Astrocyte of the cerebellum (primary cell): ENCODE results near the gene PDE2A.

Experiments
- DNase-seq: peaks from one replicate; pipeline ENCODE4 v3.0.0-alpha.2; 2011; ENCODE audit warnings: low read depth
- H3K4me3 ChIP-seq: 2 replicates; pipeline ENCODE4 v1.5.1; 2011; ENCODE audit warnings: mild to moderate bottlenecking, low read depth, low read length, moderate library complexity
- in situ Hi-C: cut with HindIII; loops from 2 replicates; pipeline ENCODE4 v1.10.0; 2017; ENCODE audit warnings: low sequenced_read_pairs
- TF ChIP-seq, protein P1 (sequence below): IDR thresholded peaks from 2 replicates; pipeline ENCODE4 v1.5.1; 2012; ENCODE audit warnings: low read length, low read depth, moderate library complexity, mild to moderate bottlenecking; ENCODE audit errors: missing control alignments

PDE2A gene

DNA sequence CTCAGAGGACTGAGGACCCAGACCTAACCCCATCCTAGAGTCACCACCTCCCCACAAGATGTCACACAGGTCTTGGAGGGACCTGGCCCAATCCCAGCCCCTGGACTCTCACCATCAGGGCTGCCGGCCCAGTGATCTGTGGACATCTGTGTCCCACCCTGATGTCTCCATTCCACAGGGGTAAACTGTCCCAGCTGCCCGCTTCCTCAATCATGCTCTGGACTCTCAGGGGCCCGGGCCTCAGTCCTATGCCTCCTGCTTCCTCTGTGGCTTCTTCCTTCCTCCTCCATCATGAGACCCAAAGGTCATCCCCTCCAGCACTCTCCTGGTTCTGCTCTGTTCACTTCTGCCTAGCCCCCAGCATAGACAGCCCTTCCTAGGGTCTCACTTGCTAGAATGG is 45.8 kb upstream of the PDE2A start:
- DNase-seq, result no peak
- H3K4me3 ChIP-seq, result no peak overlapping the region
- TF ChIP-seq, protein P1, sequence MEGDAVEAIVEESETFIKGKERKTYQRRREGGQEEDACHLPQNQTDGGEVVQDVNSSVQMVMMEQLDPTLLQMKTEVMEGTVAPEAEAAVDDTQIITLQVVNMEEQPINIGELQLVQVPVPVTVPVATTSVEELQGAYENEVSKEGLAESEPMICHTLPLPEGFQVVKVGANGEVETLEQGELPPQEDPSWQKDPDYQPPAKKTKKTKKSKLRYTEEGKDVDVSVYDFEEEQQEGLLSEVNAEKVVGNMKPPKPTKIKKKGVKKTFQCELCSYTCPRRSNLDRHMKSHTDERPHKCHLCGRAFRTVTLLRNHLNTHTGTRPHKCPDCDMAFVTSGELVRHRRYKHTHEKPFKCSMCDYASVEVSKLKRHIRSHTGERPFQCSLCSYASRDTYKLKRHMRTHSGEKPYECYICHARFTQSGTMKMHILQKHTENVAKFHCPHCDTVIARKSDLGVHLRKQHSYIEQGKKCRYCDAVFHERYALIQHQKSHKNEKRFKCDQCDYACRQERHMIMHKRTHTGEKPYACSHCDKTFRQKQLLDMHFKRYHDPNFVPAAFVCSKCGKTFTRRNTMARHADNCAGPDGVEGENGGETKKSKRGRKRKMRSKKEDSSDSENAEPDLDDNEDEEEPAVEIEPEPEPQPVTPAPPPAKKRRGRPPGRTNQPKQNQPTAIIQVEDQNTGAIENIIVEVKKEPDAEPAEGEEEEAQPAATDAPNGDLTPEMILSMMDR, result no peak
- in situ Hi-C loops, result no loop called here

DNA sequence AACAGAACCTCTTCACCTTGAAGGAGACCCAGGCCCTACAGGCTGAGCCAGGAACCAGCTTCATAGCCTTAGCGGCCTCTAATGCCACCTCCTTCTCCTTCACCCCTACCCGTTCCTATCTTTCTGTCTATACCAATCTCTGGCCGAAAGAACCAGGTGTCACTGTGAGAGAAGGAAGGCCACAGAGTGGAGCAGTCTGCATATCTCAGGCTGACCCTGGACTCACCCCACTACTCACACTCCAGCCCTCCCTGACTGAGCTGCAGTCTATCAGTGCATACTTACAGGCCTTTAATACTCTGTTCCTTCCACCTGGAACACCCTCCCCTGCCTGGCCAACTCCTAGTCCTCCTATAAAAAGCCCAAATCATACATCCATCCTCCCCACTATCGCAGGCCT is 45.3 kb upstream of the PDE2A start:
- TF ChIP-seq, protein P1, result no peak
- in situ Hi-C loops, result no loop called here
- no peak for DNase-seq
- H3K4me3 ChIP-seq, result no peak overlapping the region

DNA sequence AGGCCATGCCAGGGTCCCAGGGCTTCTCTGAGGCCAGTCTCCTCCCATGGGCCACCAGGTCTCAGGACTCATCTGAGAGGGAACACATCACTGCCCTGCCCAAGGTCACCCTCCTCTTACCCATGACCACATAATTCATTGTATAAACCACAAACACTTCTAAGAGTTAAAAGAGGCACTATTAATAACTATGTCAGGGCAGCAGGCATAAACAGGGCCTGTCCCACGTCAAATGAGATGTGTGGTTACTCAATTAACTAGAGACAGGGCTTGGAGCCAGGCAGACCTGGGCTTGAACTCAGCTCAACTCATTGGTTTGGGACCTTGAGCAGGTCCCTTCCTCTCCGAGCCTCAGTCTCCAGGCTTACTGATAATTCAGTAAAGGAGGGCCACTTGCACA is 44.9 kb upstream of the PDE2A start:
- DNase-seq, result peak; percentile 5
- no peak overlapping the region for H3K4me3 ChIP-seq
- in situ Hi-C loops, result no loop called here
- TF ChIP-seq, protein P1, result no peak

DNA sequence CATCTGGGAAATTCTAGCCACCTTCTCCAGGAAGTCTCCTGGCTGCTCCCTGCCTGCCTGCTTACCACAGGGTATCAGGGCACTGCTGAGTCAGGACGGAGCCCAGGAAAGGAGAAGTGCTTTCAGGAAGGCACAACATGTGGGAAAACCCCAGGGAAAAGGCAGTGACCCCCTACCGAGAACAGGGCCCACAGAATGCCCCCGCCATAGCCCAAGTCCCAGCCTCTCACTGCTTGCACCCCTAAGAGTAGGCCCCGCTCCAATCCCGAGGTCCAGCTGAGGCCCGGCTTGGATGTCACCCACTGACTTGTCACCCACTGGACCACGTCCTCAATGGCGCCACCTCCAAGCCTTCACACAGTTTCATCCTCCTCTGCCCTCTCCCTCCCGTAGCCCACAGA is 43.9 kb upstream of the PDE2A start:
- no peak for DNase-seq
- in situ Hi-C loops, result no loop called here

DNA sequence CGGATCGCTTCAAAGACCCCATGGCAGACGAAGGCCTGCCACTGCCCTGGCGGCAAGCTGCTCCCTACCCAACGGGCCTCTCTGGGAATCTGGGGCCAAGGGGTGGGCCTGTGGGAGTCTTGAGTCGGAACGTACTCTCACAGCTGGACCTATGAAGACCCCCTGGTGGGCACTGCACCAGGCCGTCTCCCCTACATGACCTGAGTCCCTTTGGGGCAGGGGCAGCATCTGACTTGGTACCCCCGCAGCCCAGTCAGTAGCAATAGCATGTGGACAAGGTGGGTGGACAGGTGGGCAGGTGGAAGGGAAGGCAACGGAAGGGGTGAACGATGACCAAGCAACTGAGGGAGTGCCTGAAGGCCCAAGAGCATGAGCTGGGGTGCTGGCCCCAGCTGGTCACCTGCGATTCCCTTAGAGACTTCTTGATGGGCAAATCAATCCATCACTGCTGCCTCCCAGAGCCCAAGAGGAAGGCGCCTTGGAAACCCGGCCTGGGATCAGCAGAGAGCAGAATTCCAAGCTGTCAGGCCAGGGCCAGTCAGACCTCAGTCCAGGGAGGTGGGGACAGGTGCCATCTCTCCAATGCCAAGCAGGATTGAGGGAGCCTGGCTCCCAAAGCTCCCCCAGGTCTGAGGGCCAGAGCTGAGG is 42.7 kb upstream of the PDE2A start:
- no peak overlapping the region for H3K4me3 ChIP-seq
- TF ChIP-seq, protein P1, result no peak
- in situ Hi-C loops, result no loop called here
- no peak for DNase-seq

More for the DNA sequence above, 43.9 kb upstream of the PDE2A start:
- no peak overlapping the region for H3K4me3 ChIP-seq
- TF ChIP-seq, protein P1, result no peak

DNA sequence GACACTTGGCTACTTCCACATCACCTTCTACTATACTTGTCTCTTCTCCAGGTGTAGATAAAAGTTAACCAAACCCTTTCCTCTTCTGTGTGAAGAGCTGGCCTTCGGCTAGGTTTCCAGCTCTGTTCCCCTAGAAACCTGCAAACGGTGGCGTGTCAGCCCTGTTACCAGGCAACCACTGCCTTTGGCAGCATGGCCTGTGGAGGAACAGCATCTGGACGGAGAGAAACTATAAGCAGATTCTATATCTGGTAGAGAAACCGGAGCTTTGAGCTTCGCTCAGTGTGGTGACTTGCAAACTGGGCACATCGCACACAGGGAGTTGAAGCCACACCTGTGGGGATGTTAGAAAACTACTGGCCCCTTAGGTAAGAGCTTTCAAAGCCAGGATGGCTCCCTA is 42.1 kb upstream of the PDE2A start:
- no peak overlapping the region for H3K4me3 ChIP-seq
- peak; percentile 5 for DNase-seq
- in situ Hi-C loops, result no loop called here
- TF ChIP-seq, protein P1, result no peak
